Fibroblast of villous mesenchyme (primary cell): ENCODE results near the gene ENTPD7. TPM values are rescaled to one million over a fixed set of nuclear protein-coding genes. Genes with fewer than 3 reads are reported as not detected.
"Not testable (repeated sequence)": the region's sequence is repeated elsewhere in the genome, so short reads cannot be mapped to it uniquely, and the experiment has no call there.

Source experiments
- DNase-seq: peaks from one replicate; pipeline ENCODE4 v3.0.0-alpha.2; 2010; ENCODE audit warnings: low read depth
- H3K4me3 ChIP-seq: 2 replicates; pipeline ENCODE4 v1.5.1; 2011; ENCODE audit warnings: low read depth, mild to moderate bottlenecking, low read length
- total RNA-seq: library from RNA; depleted of rRNA; stranded (reverse); fragments of >200 nt; gene quantifications from 2 replicates; pipeline ENCODE4 v1.2.3, GENCODE V29; 2012
- TF ChIP-seq, protein P1 (sequence below): IDR thresholded peaks from 2 replicates; pipeline ENCODE4 v1.5.1; 2012; ENCODE audit warnings: low read depth, mild to moderate bottlenecking, low read length; ENCODE audit not compliant: insufficient read depth

ENTPD7 gene
- total RNA-seq, 1 donor, result 48.4 TPM

- H3K4me3 ChIP-seq, result peak overlapping the region; percentile 69
- DNase-seq, result peak; percentile 70
- TF ChIP-seq, protein P1, sequence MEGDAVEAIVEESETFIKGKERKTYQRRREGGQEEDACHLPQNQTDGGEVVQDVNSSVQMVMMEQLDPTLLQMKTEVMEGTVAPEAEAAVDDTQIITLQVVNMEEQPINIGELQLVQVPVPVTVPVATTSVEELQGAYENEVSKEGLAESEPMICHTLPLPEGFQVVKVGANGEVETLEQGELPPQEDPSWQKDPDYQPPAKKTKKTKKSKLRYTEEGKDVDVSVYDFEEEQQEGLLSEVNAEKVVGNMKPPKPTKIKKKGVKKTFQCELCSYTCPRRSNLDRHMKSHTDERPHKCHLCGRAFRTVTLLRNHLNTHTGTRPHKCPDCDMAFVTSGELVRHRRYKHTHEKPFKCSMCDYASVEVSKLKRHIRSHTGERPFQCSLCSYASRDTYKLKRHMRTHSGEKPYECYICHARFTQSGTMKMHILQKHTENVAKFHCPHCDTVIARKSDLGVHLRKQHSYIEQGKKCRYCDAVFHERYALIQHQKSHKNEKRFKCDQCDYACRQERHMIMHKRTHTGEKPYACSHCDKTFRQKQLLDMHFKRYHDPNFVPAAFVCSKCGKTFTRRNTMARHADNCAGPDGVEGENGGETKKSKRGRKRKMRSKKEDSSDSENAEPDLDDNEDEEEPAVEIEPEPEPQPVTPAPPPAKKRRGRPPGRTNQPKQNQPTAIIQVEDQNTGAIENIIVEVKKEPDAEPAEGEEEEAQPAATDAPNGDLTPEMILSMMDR, result no peak
Measured at GRCh38 chr10:99619090-99619800, 40.1 kb upstream of the ENTPD7 start.

- DNase-seq, result peak; percentile 100
- TF ChIP-seq, protein P1, result no peak
- H3K4me3 ChIP-seq, result peak within 1 kb of the TSS; percentile 69
Measured at GRCh38 chr10:99619851-99620710, 39.2 kb upstream of the ENTPD7 start, which contains the start of gene SLC25A28. SLC25A28 (minus strand) TSS chr10:99620439; CDS start chr10:99620335, 104 bp downstream.

GRCh38 chr10:99620711-99621453 is 38.4 kb upstream of the ENTPD7 start:
- peak; percentile 96 for DNase-seq
- H3K4me3 ChIP-seq, result peak overlapping the region; percentile 68
- TF ChIP-seq, protein P1, result no peak

DNA sequence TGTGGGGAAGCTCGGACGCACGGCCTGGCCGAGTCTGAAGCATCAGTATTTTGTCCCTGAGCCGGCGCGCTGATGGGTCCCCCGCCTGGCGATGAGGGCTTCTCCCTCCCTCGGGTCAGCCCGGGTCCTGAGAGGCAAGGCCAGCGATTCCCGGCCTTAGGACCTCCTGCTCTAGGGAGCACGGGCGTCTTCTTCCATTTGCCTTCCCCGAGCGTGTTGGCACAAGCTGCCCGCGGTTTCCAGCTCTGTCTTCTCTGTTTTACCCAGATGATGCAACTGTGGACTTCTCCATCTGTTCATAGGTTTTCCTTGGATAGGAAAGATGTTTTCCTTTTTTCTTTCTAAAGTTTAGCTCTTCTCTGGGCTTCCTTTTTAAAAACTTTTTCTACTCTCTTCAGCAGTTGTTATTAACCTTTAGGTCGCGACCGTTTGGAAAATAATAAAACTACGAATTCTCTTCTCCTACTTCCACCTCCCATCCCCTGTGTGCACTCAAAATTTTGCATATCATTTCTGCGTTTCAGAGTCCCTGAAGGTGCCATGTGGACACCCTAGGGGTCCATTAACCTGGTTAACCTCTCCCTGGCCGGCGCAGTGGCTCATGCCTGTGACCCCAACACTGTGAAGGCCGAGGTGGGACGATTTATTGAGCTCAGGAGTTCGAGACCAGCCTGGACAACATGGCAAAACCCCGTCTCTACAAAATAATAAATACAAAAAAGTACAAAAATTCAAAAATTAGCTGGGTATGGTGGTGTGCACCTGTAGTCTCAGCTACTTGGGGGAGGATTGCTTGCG is 37.7 kb upstream of the ENTPD7 start:
- TF ChIP-seq, protein P1, result no peak
- DNase-seq, result no peak
- H3K4me3 ChIP-seq, result peak overlapping the region; percentile 68

DNA sequence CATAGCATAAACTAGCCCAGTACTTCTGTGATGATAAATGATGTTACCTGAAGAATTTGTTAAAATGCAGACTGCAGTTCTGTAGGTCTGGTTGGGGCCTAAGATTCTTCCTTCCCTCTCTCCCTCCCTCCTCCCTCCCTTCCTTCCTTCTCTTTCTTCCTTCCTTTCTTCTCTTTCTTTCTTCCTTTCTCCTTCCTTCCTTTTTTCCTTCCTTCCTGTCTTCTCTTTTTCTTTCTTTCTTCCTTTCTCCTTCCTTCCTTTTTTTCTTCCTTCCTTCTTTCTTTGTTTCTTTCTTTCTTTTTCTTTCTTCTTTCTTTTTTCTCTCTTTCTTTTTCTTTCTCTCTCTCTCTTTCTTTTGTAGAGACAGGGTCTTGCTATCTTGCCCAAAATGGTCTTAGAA is 35.4 kb upstream of the ENTPD7 start:
- no peak for DNase-seq
- TF ChIP-seq, protein P1, result no peak
- H3K4me3 ChIP-seq, result no peak overlapping the region

DNA sequence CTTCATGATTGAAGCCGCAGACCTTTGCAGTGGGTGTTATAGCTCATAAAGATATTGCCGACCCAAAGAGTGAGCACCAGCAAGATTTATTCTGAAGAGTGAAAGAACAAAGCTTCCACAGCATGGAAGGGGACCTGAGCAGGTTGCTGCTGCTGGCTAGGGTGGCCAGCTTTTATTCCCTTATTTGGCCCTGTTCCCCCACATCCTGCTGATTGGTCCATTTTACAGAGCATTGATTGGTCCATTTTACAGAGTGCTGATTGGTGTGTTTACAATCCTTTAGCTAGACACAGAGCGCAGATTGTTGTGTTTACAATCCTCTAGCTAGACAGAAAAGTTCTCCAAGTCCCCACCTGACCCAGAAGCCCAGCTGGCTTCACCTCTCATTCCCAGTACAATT is 34.2 kb upstream of the ENTPD7 start:
- not testable (repeated sequence) for DNase-seq, H3K4me3 ChIP-seq
